ENCODE data around the gene F13A1. TPM values are rescaled to one million over a fixed set of nuclear protein-coding genes. Genes with fewer than 3 reads are reported as not detected.

The F13A1 gene
- total and polyA plus RNA-seq, 2 donors (not counting 3 experiments of a cell fraction or from before 2014, with no cell fraction given) = not detected

GRCh38 chr6:6333501-6333900 lies 13.0 kb upstream of the F13A1 start:
- FAIRE-seq (no peak), DNase-seq (ENCODE audit: low read depth, low spot score) (no peak)
- Histone ChIP-seq H3K4me2 (ENCODE audit: insufficient read depth, low read length) (no peak overlapping the region), H3K9me3 (replicated peaks; ENCODE audit: control insufficient read depth, insufficient read depth, low read length) (no peaks in the 10 kb centered on the region), H2AFZ (ENCODE audit: low read depth, low read length) (no peak overlapping the region), H3K27ac (ENCODE audit: insufficient read depth, low read depth, low read length) (no peak overlapping the region), H3K79me2 (ENCODE audit: control insufficient read depth, insufficient read depth, low read length) (no peaks in the 10 kb centered on the region), H3K9ac (replicated peaks; ENCODE audit: extremely low read depth, insufficient read depth, low read length) (no peak overlapping the region), H3K4me1 (ENCODE audit: control insufficient read depth, extremely low read depth, insufficient read depth, low read length) (no peaks in the 10 kb centered on the region), H3K9me1 (replicated peaks; ENCODE audit: control insufficient read depth, extremely low read depth, insufficient read depth, low read length) (no peaks in the 10 kb centered on the region), H3K36me3 (ENCODE audit: control insufficient read depth in 2 of 2, extremely low read depth in 1 of 2, insufficient read depth in 2 of 2, low read length in 2 of 2) (no peaks in the 10 kb centered on the region), H3K4me3 (replicated peaks in 1 of 3; ENCODE audit: insufficient read depth in 1 of 3, low read depth in 1 of 3, low read length in 3 of 3) (no peak overlapping the region), H4K20me1 (replicated peaks; ENCODE audit: control insufficient read depth, extremely low read depth, insufficient read depth, low read length) (no peaks in the 10 kb centered on the region), H3K27me3 (ENCODE audit: control insufficient read depth in 2 of 2, insufficient read depth in 2 of 2, low read length in 2 of 2) (no peaks in the 10 kb centered on the region)
- no TSS peak for BruUV-seq (replicated peaks)
- ChIA-PET CTCF (no interaction called here), POLR2A (no interaction called here)
- TF ChIP-seq JUN (IDR thresholded peaks at IDR 0.05; ENCODE audit: borderline replicate concordance, insufficient read depth, insufficient read length, low read depth) (no peak), MYC (IDR thresholded peaks at IDR 0.05; ENCODE audit: low read depth, low read length) (no peak), MAX (IDR thresholded peaks at IDR 0.05; ENCODE audit: insufficient read depth, insufficient read length) (no peak), EZH2 (IDR thresholded peaks at IDR 0.05; ENCODE audit: borderline replicate concordance, low read depth, low read length, severe bottlenecking) (no peak), GATA2 (IDR thresholded peaks at IDR 0.05; ENCODE audit: insufficient read depth, insufficient read length, low read depth, low read length) (no peak), POLR2AphosphoS5 (IDR thresholded peaks at IDR 0.05; ENCODE audit: insufficient read depth, low read depth, low read length) (no peak), CTCF (IDR thresholded peaks at IDR 0.05; ENCODE audit: extremely low read depth in 1 of 2, insufficient read depth in 1 of 2, low read depth in 1 of 2, low read length in 2 of 2) (no peak), POLR2A (IDR thresholded peaks at IDR 0.05; ENCODE audit: low read depth, low read length) (no peak)
- dilution Hi-C loops (cut with MboI; ENCODE audit: extremely low pct_ligation_motif_present, low sequenced_read_pairs) (no loop called here), intact Hi-C loops (cut with micrococcal nuclease) (no loop called here)
